Measurements from ENCODE around the gene NOL12.

The NOL12 gene

DNA sequence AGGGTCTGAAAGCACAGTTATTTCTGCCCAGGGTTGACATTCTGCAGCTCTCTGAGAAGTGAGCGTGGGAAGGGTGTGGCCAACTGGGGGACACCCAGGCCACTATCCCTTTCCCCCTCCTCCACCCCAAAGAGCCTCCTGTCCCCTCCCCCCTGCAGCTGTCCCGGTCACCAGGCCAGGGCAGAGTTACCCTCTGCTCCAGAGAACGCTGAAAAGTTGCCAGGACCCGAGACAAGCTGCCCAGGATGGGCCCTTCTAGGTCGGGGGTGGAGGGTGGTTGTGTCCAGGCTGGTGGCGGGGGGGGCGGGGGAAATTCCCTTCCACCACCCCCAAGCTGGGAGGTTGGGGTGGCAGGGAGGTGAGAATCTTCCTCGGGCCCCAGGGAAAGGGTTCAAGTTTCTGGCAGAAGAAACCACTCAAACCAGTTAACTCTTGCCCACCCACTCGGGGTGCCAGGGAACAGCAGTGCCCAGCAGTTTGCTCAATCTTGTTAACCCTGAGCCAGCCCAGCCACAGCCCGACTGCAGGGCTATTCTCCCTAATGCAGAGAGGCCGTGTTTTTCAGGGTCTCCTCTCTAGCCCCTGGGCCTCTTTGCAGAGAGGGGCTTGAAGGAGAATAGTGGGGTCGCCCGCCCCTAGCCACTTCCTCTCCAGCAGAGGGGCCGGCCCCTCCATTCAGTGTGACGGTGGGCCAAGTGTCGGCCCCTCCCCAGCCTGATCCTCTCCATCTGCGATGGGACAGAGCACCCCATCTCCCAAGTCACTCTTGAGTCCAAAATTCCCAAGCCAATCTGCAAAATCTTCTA is 10.0 kb upstream of the NOL12 start:
- TF ChIP-seq, protein P1, sequence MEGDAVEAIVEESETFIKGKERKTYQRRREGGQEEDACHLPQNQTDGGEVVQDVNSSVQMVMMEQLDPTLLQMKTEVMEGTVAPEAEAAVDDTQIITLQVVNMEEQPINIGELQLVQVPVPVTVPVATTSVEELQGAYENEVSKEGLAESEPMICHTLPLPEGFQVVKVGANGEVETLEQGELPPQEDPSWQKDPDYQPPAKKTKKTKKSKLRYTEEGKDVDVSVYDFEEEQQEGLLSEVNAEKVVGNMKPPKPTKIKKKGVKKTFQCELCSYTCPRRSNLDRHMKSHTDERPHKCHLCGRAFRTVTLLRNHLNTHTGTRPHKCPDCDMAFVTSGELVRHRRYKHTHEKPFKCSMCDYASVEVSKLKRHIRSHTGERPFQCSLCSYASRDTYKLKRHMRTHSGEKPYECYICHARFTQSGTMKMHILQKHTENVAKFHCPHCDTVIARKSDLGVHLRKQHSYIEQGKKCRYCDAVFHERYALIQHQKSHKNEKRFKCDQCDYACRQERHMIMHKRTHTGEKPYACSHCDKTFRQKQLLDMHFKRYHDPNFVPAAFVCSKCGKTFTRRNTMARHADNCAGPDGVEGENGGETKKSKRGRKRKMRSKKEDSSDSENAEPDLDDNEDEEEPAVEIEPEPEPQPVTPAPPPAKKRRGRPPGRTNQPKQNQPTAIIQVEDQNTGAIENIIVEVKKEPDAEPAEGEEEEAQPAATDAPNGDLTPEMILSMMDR (conservative IDR thresholded peaks at IDR 0.05; ENCODE audit: control insufficient read depth, insufficient read depth, low read depth, low read length), result no peak

DNA sequence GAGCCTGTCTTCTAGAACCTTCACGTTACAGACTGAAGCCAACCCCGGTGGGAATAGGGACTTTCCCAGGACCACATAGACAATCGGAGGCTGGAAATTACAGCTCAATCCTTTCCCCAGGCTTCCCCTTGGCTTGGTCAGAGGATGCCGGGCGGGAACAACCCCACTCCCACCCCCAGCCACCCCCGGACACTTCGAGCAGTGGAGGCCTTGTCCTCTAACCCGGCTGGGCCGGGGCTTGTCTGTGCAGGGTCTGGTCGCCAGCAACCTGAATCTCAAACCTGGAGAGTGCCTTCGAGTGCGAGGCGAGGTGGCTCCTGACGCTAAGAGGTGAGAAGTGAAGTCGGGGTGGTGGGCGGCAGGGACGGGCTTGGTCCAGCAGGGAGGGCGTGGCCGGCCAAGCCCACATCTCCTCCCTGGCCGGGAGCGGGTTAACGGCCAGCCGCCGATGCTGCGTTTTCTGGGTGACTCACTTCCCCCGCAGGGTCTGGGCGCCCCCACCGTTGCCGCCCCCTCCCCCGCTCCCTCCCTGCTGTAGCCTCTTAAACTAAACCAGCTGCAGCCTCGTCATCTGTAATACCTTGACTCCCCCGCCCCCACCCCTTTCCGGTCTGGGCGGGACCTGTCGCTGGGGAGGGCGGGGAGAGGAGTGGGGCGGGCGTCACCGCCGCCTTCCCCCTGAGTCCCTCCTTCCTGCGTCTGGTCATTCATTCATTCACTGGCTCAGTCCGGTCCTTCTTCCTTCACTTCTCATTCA is 9.2 kb upstream of the NOL12 start:
- TF ChIP-seq, protein P1 (conservative IDR thresholded peaks at IDR 0.05; ENCODE audit: control insufficient read depth, insufficient read depth, low read depth, low read length), result no peak
- DNase-seq (ENCODE audit: low read depth), result peak; percentile 97
- H3K4me3 ChIP-seq (ENCODE audit: control insufficient read depth, low read depth, low read length), result peak overlapping the region; percentile 99

More for the DNA sequence above, 10.0 kb upstream of the NOL12 start:
- peak overlapping the region; percentile 99 for H3K4me3 ChIP-seq (ENCODE audit: control insufficient read depth, low read depth, low read length)
- peak; percentile 37 for DNase-seq (ENCODE audit: low read depth)

DNA sequence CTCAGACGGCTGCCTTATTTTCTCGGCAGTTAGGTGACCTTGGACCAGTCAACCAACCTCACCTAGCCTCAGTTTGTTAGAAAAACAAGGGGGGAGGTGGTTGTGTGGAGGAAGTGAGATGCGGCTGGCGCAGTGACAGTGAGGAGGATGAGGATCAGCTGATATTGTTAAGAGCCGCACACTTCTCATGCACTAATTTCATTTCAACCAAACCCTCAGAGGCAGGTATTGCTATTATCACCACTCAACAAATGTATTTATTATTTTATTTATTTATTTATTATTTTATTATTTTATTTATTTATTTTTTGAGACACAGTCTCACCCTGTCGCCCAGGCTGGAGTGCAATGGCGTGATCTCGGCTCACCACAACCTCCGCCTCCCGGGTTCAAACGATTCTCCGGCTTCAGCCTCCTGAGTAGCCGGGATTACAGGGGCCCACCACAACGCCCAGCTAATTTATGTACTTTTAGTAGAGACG is 8.6 kb upstream of the NOL12 start:
- peak overlapping the region; percentile 99 for H3K4me3 ChIP-seq (ENCODE audit: control insufficient read depth, low read depth, low read length)
- DNase-seq (ENCODE audit: low read depth), result no peak
- TF ChIP-seq, protein P1 (conservative IDR thresholded peaks at IDR 0.05; ENCODE audit: control insufficient read depth, insufficient read depth, low read depth, low read length), result no peak

GRCh38 chr22:37678372-37678771 is 7.8 kb upstream of the NOL12 start:
- TF ChIP-seq, protein P1 (conservative IDR thresholded peaks at IDR 0.05; ENCODE audit: control insufficient read depth, insufficient read depth, low read depth, low read length), result no peak

GRCh38 chr22:37679670-37680069 is 6.5 kb upstream of the NOL12 start:
- TF ChIP-seq, protein P1 (conservative IDR thresholded peaks at IDR 0.05; ENCODE audit: control insufficient read depth, insufficient read depth, low read depth, low read length), result no peak
- no peak for DNase-seq (ENCODE audit: low read depth)
- H3K4me3 ChIP-seq (ENCODE audit: control insufficient read depth, low read depth, low read length), result no peak overlapping the region

More at GRCh38 chr22:37678372-37678771, 7.8 kb upstream of the NOL12 start:
- H3K4me3 ChIP-seq (ENCODE audit: control insufficient read depth, low read depth, low read length), result peak overlapping the region; percentile 99
- DNase-seq (ENCODE audit: low read depth), result no peak

GRCh38 chr22:37680191-37680851 is 5.8 kb upstream of the NOL12 start:
- no peak overlapping the region for H3K4me3 ChIP-seq (ENCODE audit: control insufficient read depth, low read depth, low read length)
- TF ChIP-seq, protein P1 (conservative IDR thresholded peaks at IDR 0.05; ENCODE audit: control insufficient read depth, insufficient read depth, low read depth, low read length), result no peak
- peak; percentile 55 for DNase-seq (ENCODE audit: low read depth)

All from fibroblast of mammary gland (primary cell).